PFSK-1 (cell line): Measurements from ENCODE around the gene ZNF112. TPM values are rescaled to one million over a fixed set of nuclear protein-coding genes. Genes with fewer than 3 reads are reported as not detected.
A peak's percentile ranks its signal among the peaks of the same experiment; 100 is the strongest.

Source experiments
- FOXP2 ChIP-seq: optimal IDR thresholded peaks from 2 replicates; pipeline ENCODE3; 2011; ENCODE audit warnings: borderline replicate concordance, control low read depth, inconsistent platforms; ENCODE audit not compliant: insufficient read depth; ENCODE audit errors: extremely low read length, extremely low read depth
- POLR2AphosphoS5 ChIP-seq: IDR thresholded peaks from 2 replicates; pipeline ENCODE4 v1.6.1; 2012; ENCODE audit warnings: low read depth, mild to moderate bottlenecking, control low read depth, low read length, moderate library complexity
- REST ChIP-seq, 2 experiments: IDR thresholded peaks; 2 replicates each; pipeline versions ENCODE4 v1.6.1 to v1.8.0; 2011 to 2012; ENCODE audit warnings: low read depth in 2 of 2, low read length in 2 of 2, control low read depth in 1 of 2, inconsistent platforms in 1 of 2, mild to moderate bottlenecking in 1 of 2, moderate library complexity in 1 of 2; ENCODE audit not compliant: insufficient read depth in 1 of 2
- SIN3A ChIP-seq: IDR thresholded peaks from 2 replicates; pipeline ENCODE4 v1.6.1; 2012; ENCODE audit warnings: mild to moderate bottlenecking, low read length, moderate library complexity, borderline replicate concordance; ENCODE audit not compliant: insufficient read depth
- TAF1 ChIP-seq: IDR thresholded peaks from 2 replicates; pipeline ENCODE4 v1.6.1; 2012; ENCODE audit warnings: low read length, control low read depth, borderline replicate concordance; ENCODE audit not compliant: insufficient read depth
- polyA plus RNA-seq: library from polyadenylated mRNA; unstranded; fragments of >200 nt; gene quantifications from one replicate; pipeline ENCODE4 v1.2.1, GENCODE V29; 2012; ENCODE audit warnings: low read depth, missing spikeins; ENCODE audit not compliant: insufficient read length

ZNF112 gene
- 0.74 TPM for polyA plus RNA-seq

GRCh38 chr19:44356383-44357111 is at the start of gene ZNF112:
ZNF112 (minus strand) TSS chr19:44356680; CDS start chr19:44340539, 16,141 bp downstream.
- TF ChIP-seq FOXP2 (no peak), REST (IDR thresholded peaks at IDR 0.05; ENCODE audit: insufficient read depth in 1 of 2, low read depth in 2 of 2, low read length in 2 of 2) (peak in 1 of 2 experiments; percentile 4; a peak in 1 of 4 replicates), POLR2AphosphoS5 (peak; percentile 74), TAF1 (peak; percentile 75; the same call in 1 of the 2 replicates)

- peak; percentile 64 for TF ChIP-seq FOXP2
- TF ChIP-seq SIN3A: peak; percentile 49; the same call in 1 of the 2 replicates
- no peak for TF ChIP-seq TAF1
- TF ChIP-seq REST (IDR thresholded peaks at IDR 0.05; ENCODE audit: insufficient read depth in 1 of 2, low read depth in 2 of 2, low read length in 2 of 2): no peak
- 0 out of 2 replicates have a peak, but pooled peaks have one; percentile 39 for TF ChIP-seq POLR2AphosphoS5
Measured at GRCh38 chr19:44401139-44402115, 44.9 kb upstream of the ZNF112 start, which contains the start of gene ZNF285. ZNF285 (minus strand) TSS chr19:44401608; CDS start chr19:44397213, 4,395 bp downstream.

- TF ChIP-seq TAF1: no peak
- TF ChIP-seq POLR2AphosphoS5: no peak
- no peak for TF ChIP-seq SIN3A
- TF ChIP-seq FOXP2: no peak
- TF ChIP-seq REST (IDR thresholded peaks at IDR 0.05; ENCODE audit: insufficient read depth in 1 of 2, low read depth in 2 of 2, low read length in 2 of 2): no peak
Measured at GRCh38 chr19:44374789-44375188, 18.3 kb upstream of the ZNF112 start.

GRCh38 chr19:44371815-44372480 is 15.5 kb upstream of the ZNF112 start:
- TF ChIP-seq FOXP2: no peak
- TF ChIP-seq REST (IDR thresholded peaks at IDR 0.05; ENCODE audit: insufficient read depth in 1 of 2, low read depth in 2 of 2, low read length in 2 of 2): no peak
- no peak for TF ChIP-seq SIN3A
- TF ChIP-seq TAF1: no peak
- no peak for TF ChIP-seq POLR2AphosphoS5
